ENCODE results near the gene SKA2. TPM values are rescaled to one million over a fixed set of nuclear protein-coding genes. Genes with fewer than 3 reads are reported as not detected.

Gene SKA2
- total RNA-seq, 1 donor from 2014 or later: 59.6 TPM

GRCh38 chr17:59107306-59107670, 47.7 kb downstream of the SKA2 start:
- TF ChIP-seq CTCF (IDR thresholded peaks at IDR 0.05; ENCODE audit: unreplicated experiment): no peak
- H3K9me3 Mint-ChIP-seq: no peaks in the 10 kb centered on the region
- H3K4me3 Mint-ChIP-seq: peak overlapping the region; percentile 95
- no peaks in the 10 kb centered on the region for H3K27me3 Mint-ChIP-seq (ENCODE audit: low read depth)
- H3K4me1 Mint-ChIP-seq: peaks cover 21% of the 10 kb centered on the region
- no peak for DNase-seq (ENCODE audit: low spot score in 2 of 2, unreplicated experiment in 2 of 2)
- H3K36me3 Mint-ChIP-seq: peaks cover 8% of the 10 kb centered on the region
- peak overlapping the region; percentile 70 for H3K27ac Mint-ChIP-seq

- DNase-seq (ENCODE audit: low spot score in 2 of 2, unreplicated experiment in 2 of 2): peak; percentile 98 to 99
Observed at GRCh38 chr17:59106463-59107305, 48.3 kb downstream of the SKA2 start, which contains the start of gene TRIM37. Gene TRIM37, minus strand, starts transcription at chr17:59106880. Its CDS starts 419 bp downstream, at chr17:59106461.

GRCh38 chr17:59105852-59106462, 49.0 kb downstream of the SKA2 start:
- DNase-seq (ENCODE audit: low spot score in 2 of 2, unreplicated experiment in 2 of 2): peak; percentile 24 to 60
- H3K27me3 Mint-ChIP-seq (ENCODE audit: low read depth): no peaks in the 10 kb centered on the region
- no peaks in the 10 kb centered on the region for H3K9me3 Mint-ChIP-seq
- H3K27ac Mint-ChIP-seq: peak overlapping the region; percentile 70
- H3K36me3 Mint-ChIP-seq: peaks cover 5% of the 10 kb centered on the region
- H3K4me1 Mint-ChIP-seq: peaks cover 25% of the 10 kb centered on the region
- TF ChIP-seq CTCF (IDR thresholded peaks at IDR 0.05; ENCODE audit: unreplicated experiment): no peak
- H3K4me3 Mint-ChIP-seq: peak overlapping the region; percentile 95

More at GRCh38 chr17:59106463-59107305, 48.3 kb downstream of the SKA2 start, which contains the start of gene TRIM37:
- H3K27me3 Mint-ChIP-seq (ENCODE audit: low read depth): no peaks in the 10 kb centered on the region
- H3K4me1 Mint-ChIP-seq: peaks cover 21% of the 10 kb centered on the region
- H3K4me3 Mint-ChIP-seq: peak within 1 kb of the TSS; percentile 95
- no peak for TF ChIP-seq CTCF (IDR thresholded peaks at IDR 0.05; ENCODE audit: unreplicated experiment)
- peak within 1 kb of the TSS; percentile 70 for H3K27ac Mint-ChIP-seq
- H3K36me3 Mint-ChIP-seq: peaks cover 5% of the 10 kb centered on the region
- H3K9me3 Mint-ChIP-seq: no peaks in the 10 kb centered on the region

GRCh38 chr17:59101178-59101577, 53.8 kb downstream of the SKA2 start:
- peaks cover 19% of the 10 kb centered on the region for H3K4me1 Mint-ChIP-seq
- H3K4me3 Mint-ChIP-seq: no peak overlapping the region
- H3K9me3 Mint-ChIP-seq: peaks cover 11% of the 10 kb centered on the region
- no peaks in the 10 kb centered on the region for H3K27me3 Mint-ChIP-seq (ENCODE audit: low read depth)
- no peak for DNase-seq (ENCODE audit: low spot score in 2 of 2, unreplicated experiment in 2 of 2)
- H3K27ac Mint-ChIP-seq: peak overlapping the region; percentile 66
- peaks cover 19% of the 10 kb centered on the region for H3K36me3 Mint-ChIP-seq
- TF ChIP-seq CTCF (IDR thresholded peaks at IDR 0.05; ENCODE audit: unreplicated experiment): no peak

- no peak for TF ChIP-seq CTCF (IDR thresholded peaks at IDR 0.05; ENCODE audit: unreplicated experiment)
- H3K36me3 Mint-ChIP-seq: peaks cover 19% of the 10 kb centered on the region
- no peak for DNase-seq (ENCODE audit: low spot score in 2 of 2, unreplicated experiment in 2 of 2)
- no peak overlapping the region for H3K27ac Mint-ChIP-seq
- H3K27me3 Mint-ChIP-seq (ENCODE audit: low read depth): no peaks in the 10 kb centered on the region
- H3K9me3 Mint-ChIP-seq: peaks cover 11% of the 10 kb centered on the region
- H3K4me3 Mint-ChIP-seq: no peak overlapping the region
- peaks cover 20% of the 10 kb centered on the region for H3K4me1 Mint-ChIP-seq
Observed at GRCh38 chr17:59097876-59098275, 57.1 kb downstream of the SKA2 start.

All from mesothelial cell of epicardium (in vitro differentiated cells).